A673 (cell line): Measurements from ENCODE around the gene PXT1. TPM values are rescaled to one million over a fixed set of nuclear protein-coding genes. Genes with fewer than 3 reads are reported as not detected.

ENCODE experiments used
- BruUV-seq: library from RNA; stranded (reverse); fragments of 400-500 nt; replicated peaks from 2 replicates; lab custom pipeline; 2021; lab: Mats Ljungman, UMichigan
- CTCF ChIA-PET: fragments of 300-600 bp; sonication (Branson Sonifier 250); formaldehyde crosslinking; loops from one replicate; lab custom pipeline; 2022; ENCODE audit warnings: antibody characterized with exemption; lab: Charles Lee
- POLR2A ChIA-PET: fragments of 300-600 bp; sonication (Branson Sonifier 250); formaldehyde crosslinking; loops from one replicate; lab custom pipeline; 2022; ENCODE audit warnings: antibody characterized with exemption; ENCODE audit not compliant: low non-redundant PET; lab: Charles Lee
- DNase-seq: peaks from one replicate; pipeline ENCODE4 v3.0.0-alpha.2; 2015; ENCODE audit warnings: low spot score
- H3K27ac ChIP-seq: fragments of 200-600 bp; sonication (generic); 2 replicates; pipeline ENCODE4 v1.5.1; 2016; ENCODE audit warnings: mixed run types, low read depth, mild to moderate bottlenecking, mixed read lengths, antibody characterized with exemption, low read length; ENCODE audit not compliant: poor library complexity, severe bottlenecking
- H3K27me3 ChIP-seq: fragments of 200-600 bp; sonication (generic); replicated peaks from 2 replicates; pipeline ENCODE4 v1.6.1; 2017; ENCODE audit warnings: mixed run types, low read depth, mild to moderate bottlenecking, mixed read lengths, antibody characterized with exemption, low read length; ENCODE audit not compliant: insufficient read depth, poor library complexity
- H3K36me3 ChIP-seq: fragments of 200-600 bp; sonication (generic); 2 replicates; pipeline ENCODE4 v1.6.1; 2016; ENCODE audit warnings: mixed run types, mild to moderate bottlenecking, mixed read lengths, antibody characterized with exemption, low read length; ENCODE audit not compliant: insufficient read depth, poor library complexity, severe bottlenecking
- H3K4me1 ChIP-seq: fragments of 200-600 bp; sonication (generic); 2 replicates; pipeline ENCODE4 v1.6.1; 2017; ENCODE audit warnings: mixed run types, mild to moderate bottlenecking, mixed read lengths, antibody characterized with exemption, low read length; ENCODE audit not compliant: insufficient read depth, poor library complexity, severe bottlenecking
- H3K4me3 ChIP-seq: fragments of 200-600 bp; sonication (generic); 2 replicates; pipeline ENCODE4 v1.5.1; 2016; ENCODE audit warnings: low read depth, mixed run types, mild to moderate bottlenecking, mixed read lengths, low read length; ENCODE audit not compliant: poor library complexity, severe bottlenecking
- H3K9me3 ChIP-seq: fragments of 200-600 bp; sonication (generic); 2 replicates; pipeline ENCODE4 v1.6.1; 2016; ENCODE audit warnings: mixed run types, low read depth, mild to moderate bottlenecking, mixed read lengths, antibody characterized with exemption, low read length; ENCODE audit not compliant: poor library complexity, severe bottlenecking
- EZH2 ChIP-seq: fragments of 200-600 bp; sonication (generic); IDR thresholded peaks from 2 replicates; pipeline ENCODE4 v1.6.1; 2017; ENCODE audit warnings: borderline replicate concordance, low read depth, mild to moderate bottlenecking, mixed read lengths, antibody characterized with exemption, low read length; ENCODE audit not compliant: poor library complexity, severe bottlenecking
- intact Hi-C: fragments of 100-400 bp; cut with micrococcal nuclease; formaldehyde crosslinking; loops from one replicate; pipeline ENCODE4 v1.10.0; 2022; ENCODE audit not compliant: unreplicated experiment
- total RNA-seq: library from RNA; stranded (reverse); gene quantifications from 2 replicates; pipeline ENCODE4 v1.2.3, GENCODE V29; 2021
- TF ChIP-seq, protein P1 (sequence below): fragments of 300-800, 200-600 bp; sonication (generic); conservative IDR thresholded peaks from 2 replicates; pipeline ENCODE4 v1.5.1; 2017; ENCODE audit warnings: low read depth, mild to moderate bottlenecking, antibody characterized with exemption, low read length, moderate library complexity, mixed read lengths

Gene PXT1
- total RNA-seq, 1 experiment from 2014 or later: 0.21 TPM

DNA sequence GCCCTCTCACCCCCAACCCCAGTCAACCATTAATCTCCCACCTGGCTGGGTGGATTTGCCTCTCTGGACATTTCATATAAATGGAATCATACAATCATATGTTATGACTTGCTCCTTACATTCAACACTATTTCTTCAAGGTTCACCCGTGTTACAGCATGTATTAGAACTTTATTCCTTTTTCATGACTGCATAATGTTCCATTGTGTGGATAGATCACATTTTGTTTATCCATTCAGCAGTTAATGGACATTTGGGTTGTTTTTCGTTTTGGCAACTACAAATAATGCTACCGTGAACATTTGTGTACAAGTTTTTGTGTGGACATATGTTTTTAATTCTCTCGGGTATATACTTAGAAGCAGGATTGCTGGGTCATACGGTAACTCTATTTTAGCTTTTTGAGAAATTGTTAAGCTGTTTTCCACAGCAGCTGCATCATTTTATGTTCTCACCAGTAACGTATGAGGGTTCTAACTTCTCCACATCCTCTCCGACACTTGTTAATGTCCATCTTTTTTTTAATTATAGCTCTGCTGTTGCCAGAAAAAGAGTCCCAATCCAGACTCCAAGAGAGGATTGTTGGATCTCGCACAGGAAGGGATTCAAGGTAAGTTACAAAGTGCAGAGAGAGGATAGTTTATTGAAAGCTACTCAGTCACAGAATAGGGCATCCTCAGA lies 90.0 kb downstream of the PXT1 start:
- no peak for TF ChIP-seq EZH2
- TF ChIP-seq, protein P1, sequence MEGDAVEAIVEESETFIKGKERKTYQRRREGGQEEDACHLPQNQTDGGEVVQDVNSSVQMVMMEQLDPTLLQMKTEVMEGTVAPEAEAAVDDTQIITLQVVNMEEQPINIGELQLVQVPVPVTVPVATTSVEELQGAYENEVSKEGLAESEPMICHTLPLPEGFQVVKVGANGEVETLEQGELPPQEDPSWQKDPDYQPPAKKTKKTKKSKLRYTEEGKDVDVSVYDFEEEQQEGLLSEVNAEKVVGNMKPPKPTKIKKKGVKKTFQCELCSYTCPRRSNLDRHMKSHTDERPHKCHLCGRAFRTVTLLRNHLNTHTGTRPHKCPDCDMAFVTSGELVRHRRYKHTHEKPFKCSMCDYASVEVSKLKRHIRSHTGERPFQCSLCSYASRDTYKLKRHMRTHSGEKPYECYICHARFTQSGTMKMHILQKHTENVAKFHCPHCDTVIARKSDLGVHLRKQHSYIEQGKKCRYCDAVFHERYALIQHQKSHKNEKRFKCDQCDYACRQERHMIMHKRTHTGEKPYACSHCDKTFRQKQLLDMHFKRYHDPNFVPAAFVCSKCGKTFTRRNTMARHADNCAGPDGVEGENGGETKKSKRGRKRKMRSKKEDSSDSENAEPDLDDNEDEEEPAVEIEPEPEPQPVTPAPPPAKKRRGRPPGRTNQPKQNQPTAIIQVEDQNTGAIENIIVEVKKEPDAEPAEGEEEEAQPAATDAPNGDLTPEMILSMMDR: no peak
- POLR2A ChIA-PET: no interaction called here
- Histone ChIP-seq H3K27me3 (no peaks in the 10 kb centered on the region), H3K4me1 (no peaks in the 10 kb centered on the region), H3K4me3 (no peak overlapping the region), H3K36me3 (no peaks in the 10 kb centered on the region), H3K27ac (no peak overlapping the region), H3K9me3 (peaks cover 16% of the 10 kb centered on the region)
- CTCF ChIA-PET: no interaction called here
- intact Hi-C loops: no loop called here
- BruUV-seq: no TSS peak
- no peak for DNase-seq

DNA sequence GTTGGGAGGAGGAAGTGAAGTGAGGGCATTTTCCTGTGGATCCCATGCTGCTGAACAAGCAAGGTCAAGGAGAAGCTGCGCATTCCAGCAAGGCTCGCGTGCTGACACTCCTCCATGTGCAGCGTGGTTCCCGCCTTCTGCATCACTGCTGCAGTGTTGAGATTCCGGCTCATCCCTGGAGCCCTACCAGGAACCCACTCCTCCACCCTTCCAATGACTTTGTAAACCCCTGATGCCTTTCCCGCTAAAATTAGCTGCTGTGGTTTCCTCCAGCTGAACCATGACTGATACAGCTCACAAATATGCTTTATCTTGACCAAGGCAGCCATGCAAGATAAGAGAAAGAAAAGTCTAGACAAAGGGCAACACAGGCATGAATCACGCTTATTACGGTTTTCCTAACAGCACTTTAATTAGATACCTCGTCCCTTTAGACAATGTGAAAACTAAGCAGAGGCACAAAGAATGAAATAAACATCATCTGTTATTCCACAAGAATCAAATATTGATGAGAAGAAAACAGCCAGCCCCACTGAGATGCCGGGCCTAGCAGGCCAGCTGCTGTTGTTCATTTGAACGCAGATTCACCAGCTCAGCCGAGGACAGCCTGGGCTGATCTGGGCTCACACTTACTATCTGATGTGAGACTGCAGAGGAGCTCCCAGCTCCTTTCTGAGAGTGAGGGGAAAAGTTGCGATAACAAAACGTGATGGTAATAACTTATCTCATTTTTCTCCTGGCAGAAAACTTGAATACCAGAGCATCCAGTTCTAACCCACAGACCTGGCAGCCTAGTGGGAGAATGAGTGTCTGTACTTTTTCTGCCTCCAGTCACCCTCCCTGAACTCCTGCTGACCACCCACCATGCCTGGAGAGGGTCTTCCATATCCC lies 91.7 kb downstream of the PXT1 start:
- H3K27me3 ChIP-seq: no peaks in the 10 kb centered on the region
- H3K4me3 ChIP-seq: no peak overlapping the region
- TF ChIP-seq, protein P1: no peak
- TF ChIP-seq EZH2: no peak
- ChIA-PET CTCF (no interaction called here), POLR2A (no interaction called here)
- BruUV-seq: no TSS peak
- no peaks in the 10 kb centered on the region for H3K4me1 ChIP-seq
- no peak for DNase-seq
- H3K9me3 ChIP-seq: peaks cover 16% of the 10 kb centered on the region
- H3K27ac ChIP-seq: no peak overlapping the region
- intact Hi-C loops: no loop called here
- no peaks in the 10 kb centered on the region for H3K36me3 ChIP-seq

DNA sequence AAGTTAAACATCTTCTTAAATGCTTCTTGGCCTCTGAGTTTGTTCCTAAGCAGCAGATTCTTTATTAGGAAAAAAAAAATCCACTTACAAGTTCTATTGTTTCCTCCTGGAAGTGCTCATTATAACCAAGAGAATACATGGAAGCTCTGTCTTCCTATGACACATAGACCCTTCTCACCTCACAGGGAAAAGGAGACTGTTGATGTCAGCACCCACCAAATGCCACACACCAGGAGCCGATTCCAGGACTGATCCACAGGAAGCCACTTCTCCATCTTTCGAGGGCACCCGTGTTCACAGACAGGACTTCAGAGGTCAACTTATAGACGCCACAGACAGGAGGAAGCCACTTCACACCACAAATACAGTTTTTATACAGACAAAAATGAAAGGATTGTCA lies 92.6 kb downstream of the PXT1 start:
- H3K27me3 ChIP-seq: no peaks in the 10 kb centered on the region
- no peaks in the 10 kb centered on the region for H3K36me3 ChIP-seq
- no peak for TF ChIP-seq EZH2
- TF ChIP-seq, protein P1: no peak
- no peak for DNase-seq
- intact Hi-C loops: no loop called here
- ChIA-PET CTCF (no interaction called here), POLR2A (no interaction called here)
- BruUV-seq: no TSS peak
- no peak overlapping the region for H3K27ac ChIP-seq
- H3K9me3 ChIP-seq: peaks cover 16% of the 10 kb centered on the region
- no peaks in the 10 kb centered on the region for H3K4me1 ChIP-seq
- H3K4me3 ChIP-seq: no peak overlapping the region
